HG02981 (cell line): ENCODE results near the gene TMEM100.

Experiments
- ATAC-seq: cut with Tn5 transposase; IDR thresholded peaks from one replicate; pipeline ENCODE4 v1.9.1; 2021; ENCODE audit warnings: mild to moderate bottlenecking, moderate library complexity; ENCODE audit not compliant: unreplicated experiment

Gene TMEM100

GRCh38 chr17:55745258-55745657 lies 22.6 kb upstream of the TMEM100 start:
- no peak for ATAC-seq

- no peak for ATAC-seq
Observed at GRCh38 chr17:55743103-55743679, 20.5 kb upstream of the TMEM100 start.

GRCh38 chr17:55742272-55743102 lies 19.8 kb upstream of the TMEM100 start:
- peak; percentile 81 for ATAC-seq

GRCh38 chr17:55741356-55741700 lies 18.7 kb upstream of the TMEM100 start:
- no peak for ATAC-seq

GRCh38 chr17:55740511-55741355 lies 18.1 kb upstream of the TMEM100 start:
- ATAC-seq: no peak

- ATAC-seq: no peak
Observed at GRCh38 chr17:55737976-55738501, 15.4 kb upstream of the TMEM100 start.

GRCh38 chr17:55735731-55736405 lies 13.2 kb upstream of the TMEM100 start:
- no peak for ATAC-seq

GRCh38 chr17:55734128-55734781 lies 11.6 kb upstream of the TMEM100 start:
- ATAC-seq: no peak

- no peak for ATAC-seq
Observed at GRCh38 chr17:55731586-55732250, 9.1 kb upstream of the TMEM100 start.

GRCh38 chr17:55730808-55731207 lies 8.1 kb upstream of the TMEM100 start:
- no peak for ATAC-seq

- ATAC-seq: no peak
Observed at GRCh38 chr17:55730380-55730779, 7.7 kb upstream of the TMEM100 start.

- no peak for ATAC-seq
Observed at GRCh38 chr17:55729484-55729883, 6.8 kb upstream of the TMEM100 start.

- no peak for ATAC-seq
Observed at GRCh38 chr17:55728833-55729232, 6.2 kb upstream of the TMEM100 start.

- ATAC-seq: no peak
Observed at GRCh38 chr17:55728361-55728760, 5.7 kb upstream of the TMEM100 start.

GRCh38 chr17:55727920-55728319 lies 5.3 kb upstream of the TMEM100 start:
- ATAC-seq: no peak

- no peak for ATAC-seq
Observed at GRCh38 chr17:55727275-55727674, 4.6 kb upstream of the TMEM100 start.

- ATAC-seq: no peak
Observed at GRCh38 chr17:55726440-55726839, 3.8 kb upstream of the TMEM100 start.

GRCh38 chr17:55723488-55723848 lies 804 bp upstream of the TMEM100 start:
- ATAC-seq: no peak

- ATAC-seq: no peak
Observed at GRCh38 chr17:55722016-55722736, 488 bp downstream of the TMEM100 start.
